Vagina (tissue), 2 donors: ENCODE measurements around the gene HMCN2. TPM values are rescaled to one million over a fixed set of nuclear protein-coding genes. Genes with fewer than 3 reads are reported as not detected.

Experiments used
- DNase-seq, 2 donors: peaks; one replicate each; pipeline ENCODE4 v3.0.0-alpha.2; 2017; ENCODE audit errors: extremely low spot score in 2 of 2
- H3K27ac ChIP-seq: fragments of 200-600 bp; sonication (generic); one replicate; pipeline ENCODE4 v1.5.1; 2019
- H3K27me3 ChIP-seq: fragments of 200-600 bp; sonication (generic); one replicate; pipeline ENCODE4 v1.5.1; 2019
- H3K36me3 ChIP-seq, 2 donors: fragments of 200-600 bp; sonication (generic); one replicate each; pipeline ENCODE4 v1.5.1; 2017 to 2019
- H3K4me1 ChIP-seq: fragments of 200-600 bp; sonication (generic); one replicate; pipeline ENCODE4 v1.5.1; 2019
- H3K4me3 ChIP-seq, 2 donors: fragments of 200-600 bp; sonication (generic); 1 replicate in 1 of 2; 2 replicates in 1 of 2; pipeline ENCODE4 v1.5.1; 2016 to 2019
- H3K9me3 ChIP-seq: fragments of 200-600 bp; sonication (generic); one replicate; pipeline ENCODE4 v1.5.1; 2019
- CTCF ChIP-seq, 3 experiments: fragments of 450-650 bp in 2 of 3; fragments of 200-600 bp in 1 of 3; sonication (generic) in 1 of 3; IDR thresholded peaks; one replicate each; pipeline ENCODE4 v1.5.1; 2017 to 2019; ENCODE audit warnings: antibody characterized with exemption in 3 of 3, mild to moderate bottlenecking in 2 of 3, moderate library complexity in 2 of 3
- POLR2A ChIP-seq, 2 donors: fragments of 450-650 bp; IDR thresholded peaks; one replicate each; pipeline ENCODE4 v1.6.1; 2017; ENCODE audit warnings: antibody characterized with exemption in 2 of 2, mild to moderate bottlenecking in 2 of 2, moderate library complexity in 2 of 2
- POLR2AphosphoS5 ChIP-seq, 2 donors: sonication (generic); formaldehyde crosslinking; IDR thresholded peaks; one replicate each; pipeline ENCODE4 v1.9.0; 2017; ENCODE audit warnings: antibody characterized with exemption in 2 of 2, mild to moderate bottlenecking in 2 of 2, low read depth in 1 of 2; ENCODE audit not compliant: insufficient read depth in 1 of 2
- intact Hi-C: fragments of 100-400 bp; cut with DNase I; formaldehyde crosslinking; loops from one replicate; pipeline ENCODE4 v1.15.1; 2023
- total RNA-seq: library from RNA; depleted of rRNA; stranded (reverse); fragments of >200 nt; gene quantifications from one replicate; pipeline ENCODE4 v1.2.3, GENCODE V29; 2016

Gene HMCN2
- total RNA-seq, 1 donor from 2014 or later, result 5.2 TPM

- Histone ChIP-seq H3K36me3 (no peaks in the 10 kb centered on the region), H3K4me1 (no peaks in the 10 kb centered on the region)
These were observed 117.2 kb downstream of the HMCN2 start for GRCh38 chr9:130382636-130383349.

GRCh38 chr9:130383350-130383715, 117.8 kb downstream of the HMCN2 start:
- no peak overlapping the region for H3K4me3 ChIP-seq
- TF ChIP-seq POLR2A (IDR thresholded peaks at IDR 0.05), result no peak
- no peak for TF ChIP-seq CTCF (IDR thresholded peaks at IDR 0.05)
- TF ChIP-seq POLR2AphosphoS5 (IDR thresholded peaks at IDR 0.05; ENCODE audit: insufficient read depth in 1 of 2, low read depth in 1 of 2), result no peak
- intact Hi-C loops, result no loop called here
- H3K4me1 ChIP-seq, result no peaks in the 10 kb centered on the region
- H3K27me3 ChIP-seq, result no peaks in the 10 kb centered on the region
- H3K36me3 ChIP-seq, result no peaks in the 10 kb centered on the region
- H3K9me3 ChIP-seq, result no peaks in the 10 kb centered on the region
- no peak overlapping the region for H3K27ac ChIP-seq
- no peak for DNase-seq

More at GRCh38 chr9:130382636-130383349, 117.2 kb downstream of the HMCN2 start:
- DNase-seq, result no peak
- no peak overlapping the region for H3K27ac ChIP-seq
- intact Hi-C loops, result no loop called here
- H3K4me3 ChIP-seq, result no peak overlapping the region
- TF ChIP-seq CTCF (IDR thresholded peaks at IDR 0.05) (no peak), POLR2A (IDR thresholded peaks at IDR 0.05) (no peak), POLR2AphosphoS5 (IDR thresholded peaks at IDR 0.05; ENCODE audit: insufficient read depth in 1 of 2, low read depth in 1 of 2) (no peak)
- H3K27me3 ChIP-seq, result no peaks in the 10 kb centered on the region
- H3K9me3 ChIP-seq, result no peaks in the 10 kb centered on the region

- DNase-seq, result no peak
- TF ChIP-seq POLR2A (IDR thresholded peaks at IDR 0.05) (no peak), CTCF (IDR thresholded peaks at IDR 0.05) (no peak), POLR2AphosphoS5 (IDR thresholded peaks at IDR 0.05; ENCODE audit: insufficient read depth in 1 of 2, low read depth in 1 of 2) (no peak)
- H3K9me3 ChIP-seq, result no peaks in the 10 kb centered on the region
- no peak overlapping the region for H3K27ac ChIP-seq
- no peaks in the 10 kb centered on the region for H3K36me3 ChIP-seq
- H3K4me1 ChIP-seq, result no peaks in the 10 kb centered on the region
- intact Hi-C loops, result no loop called here
- H3K27me3 ChIP-seq, result no peaks in the 10 kb centered on the region
- H3K4me3 ChIP-seq, result no peak overlapping the region
These were observed 118.6 kb downstream of the HMCN2 start for GRCh38 chr9:130383979-130384676.

- Histone ChIP-seq H3K27ac (no peak overlapping the region), H3K4me1 (no peaks in the 10 kb centered on the region), H3K4me3 (no peak overlapping the region), H3K36me3 (no peaks in the 10 kb centered on the region), H3K27me3 (no peaks in the 10 kb centered on the region), H3K9me3 (no peaks in the 10 kb centered on the region)
- DNase-seq, result no peak
- TF ChIP-seq CTCF (IDR thresholded peaks at IDR 0.05) (no peak), POLR2A (IDR thresholded peaks at IDR 0.05) (no peak), POLR2AphosphoS5 (IDR thresholded peaks at IDR 0.05; ENCODE audit: insufficient read depth in 1 of 2, low read depth in 1 of 2) (no peak)
- intact Hi-C loops, result no loop called here
These were observed 119.7 kb downstream of the HMCN2 start for GRCh38 chr9:130385257-130385656.

GRCh38 chr9:130387398-130387797, 121.8 kb downstream of the HMCN2 start:
- Histone ChIP-seq H3K4me3 (no peak overlapping the region), H3K9me3 (no peaks in the 10 kb centered on the region), H3K4me1 (no peaks in the 10 kb centered on the region), H3K27me3 (no peaks in the 10 kb centered on the region), H3K36me3 (no peaks in the 10 kb centered on the region), H3K27ac (no peak overlapping the region)
- DNase-seq, result no peak
- TF ChIP-seq CTCF (IDR thresholded peaks at IDR 0.05) (no peak), POLR2A (IDR thresholded peaks at IDR 0.05) (no peak), POLR2AphosphoS5 (IDR thresholded peaks at IDR 0.05; ENCODE audit: insufficient read depth in 1 of 2, low read depth in 1 of 2) (no peak)
- intact Hi-C loops, result no loop called here
